Hematopoietic multipotent progenitor cell treated with erythropoietin and hydrocortisone succinate and interleukin-3 and kit ligand, for 6 days (in vitro differentiated cells): ENCODE data around the gene ZNF804A.
A peak's percentile ranks its signal among the peaks of the same experiment; 100 is the strongest.
"Not testable (repeated sequence)": the region's sequence is repeated elsewhere in the genome, so short reads cannot be mapped to it uniquely, and the experiment has no call there.

ENCODE experiments used
- DNase-seq: peaks from one replicate; pipeline ENCODE4 v3.0.0-alpha.2; 2015

The ZNF804A gene

GRCh38 chr2:184834699-184835397, 236.5 kb downstream of the ZNF804A start:
- no peak for DNase-seq

DNA sequence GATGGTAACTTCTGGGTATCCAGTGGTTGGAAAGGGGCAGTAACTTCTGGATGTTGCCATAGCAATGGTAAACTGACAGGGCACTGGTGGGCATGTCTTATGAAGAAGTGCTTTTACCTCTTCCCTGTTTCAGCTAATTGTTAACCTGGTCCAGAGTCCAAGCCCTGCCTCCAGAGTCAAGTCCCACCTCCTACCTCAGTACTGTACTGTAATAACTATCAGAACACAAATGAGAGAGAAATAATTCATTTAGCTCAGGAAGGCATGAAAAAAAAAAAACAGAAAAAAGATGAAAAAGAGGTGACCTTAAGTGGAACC, 237.0 kb downstream of the ZNF804A start:
- no peak for DNase-seq

DNA sequence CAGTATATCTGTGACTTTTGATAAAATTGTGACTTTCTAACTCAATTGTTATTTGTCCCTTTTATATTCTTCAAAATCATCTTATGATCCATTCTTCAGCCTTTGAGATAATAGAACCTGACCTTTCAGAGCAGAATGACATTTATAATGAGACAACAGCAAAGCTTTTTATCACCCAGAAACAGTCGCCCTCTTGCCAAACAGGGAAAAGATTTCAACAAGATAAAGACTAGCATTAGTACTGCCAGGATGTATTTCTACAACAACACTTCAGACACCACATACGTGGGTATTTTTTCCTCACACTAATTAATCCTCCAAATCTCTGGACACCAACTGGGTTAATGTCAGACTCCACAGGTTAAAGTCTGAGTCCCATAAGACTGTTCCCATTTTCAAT, 249.0 kb downstream of the ZNF804A start:
- DNase-seq, result peak; percentile 73

GRCh38 chr2:184849516-184849915, 251.2 kb downstream of the ZNF804A start:
- no peak for DNase-seq

DNA sequence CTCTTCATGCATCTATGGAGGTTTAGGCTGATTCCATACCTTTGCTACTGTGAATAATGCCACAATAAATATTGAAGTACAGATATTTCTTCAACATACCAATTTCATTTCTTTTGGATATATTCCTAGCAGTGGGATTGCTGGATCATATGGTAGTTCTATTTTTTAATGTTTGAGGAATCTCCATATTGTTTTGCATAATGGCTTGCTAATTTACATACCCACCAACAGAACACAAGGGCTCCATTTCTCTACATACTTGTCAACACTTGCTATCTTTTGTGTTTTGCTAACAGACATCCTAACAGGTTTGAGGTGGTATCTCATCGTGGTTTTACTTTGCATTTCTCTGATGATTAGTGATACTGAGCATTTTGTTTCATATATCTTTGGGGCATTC, 253.2 kb downstream of the ZNF804A start:
- DNase-seq, result no peak

DNA sequence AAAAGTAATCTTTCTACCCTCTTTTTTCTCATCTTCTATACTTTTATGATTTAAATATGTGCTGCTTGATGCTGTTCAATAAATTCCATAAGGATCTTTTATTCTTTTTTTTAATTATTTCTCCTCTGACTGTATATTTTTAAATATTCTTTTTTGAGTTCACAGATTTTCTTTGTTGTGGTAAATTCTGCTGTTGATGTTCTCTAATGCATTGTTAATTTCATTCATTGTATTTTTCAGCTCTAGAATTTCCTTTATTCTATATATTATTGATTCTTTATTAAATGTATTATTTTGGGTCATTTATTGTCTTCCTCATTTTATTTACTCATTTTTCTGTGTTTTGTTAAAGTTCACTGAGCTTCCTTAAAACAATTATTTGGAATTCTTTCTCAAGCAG, 260.9 kb downstream of the ZNF804A start:
- no peak for DNase-seq

DNA sequence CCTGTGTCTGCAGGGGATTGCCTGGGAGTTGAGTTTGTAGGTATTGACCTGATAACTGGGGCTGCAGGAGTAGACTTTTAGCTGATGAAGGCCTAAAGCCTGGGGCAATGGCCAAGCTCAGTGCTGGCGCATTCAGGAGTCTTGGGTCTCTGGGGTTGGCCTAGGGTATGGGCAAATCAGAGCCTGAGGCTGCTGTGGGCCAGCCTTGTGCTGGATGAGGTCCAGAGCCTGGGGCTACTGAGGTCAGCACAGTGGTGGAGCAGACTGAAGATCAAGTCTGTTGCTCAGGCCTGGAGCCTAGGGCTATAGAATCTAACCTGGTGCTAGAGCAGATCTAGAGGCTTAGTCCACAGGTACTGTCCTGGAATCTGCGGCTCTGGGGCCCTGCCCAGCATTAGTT, 262.4 kb downstream of the ZNF804A start:
- no peak for DNase-seq

- no peak for DNase-seq
Observed at GRCh38 chr2:184875212-184875611, 276.9 kb downstream of the ZNF804A start.

GRCh38 chr2:184875911-184876310, 277.6 kb downstream of the ZNF804A start:
- no peak for DNase-seq

DNA sequence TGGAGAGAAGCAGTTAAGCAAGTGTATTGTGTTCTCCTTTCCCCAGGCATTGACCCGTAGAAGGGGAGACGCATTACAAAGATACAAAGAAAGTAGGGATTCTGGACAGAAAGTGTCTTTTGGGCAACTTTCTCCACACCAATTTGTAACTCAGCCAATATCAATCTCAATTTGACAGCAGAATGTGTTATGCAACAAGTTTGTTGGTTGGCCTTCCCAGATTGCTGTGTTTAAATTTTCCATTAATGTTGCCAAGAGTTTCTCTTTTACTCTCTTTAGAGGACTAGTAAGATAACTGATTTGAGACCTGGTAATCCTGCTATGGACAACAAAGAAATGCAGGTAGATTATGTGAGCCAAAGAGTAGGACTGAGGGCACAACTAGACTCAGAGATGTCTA, 279.6 kb downstream of the ZNF804A start:
- no peak for DNase-seq

- DNase-seq, result no peak
Observed at GRCh38 chr2:184879671-184880070, 281.3 kb downstream of the ZNF804A start.

- not testable (repeated sequence) for DNase-seq
Observed at GRCh38 chr2:184886585-184886984, 288.3 kb downstream of the ZNF804A start.

DNA sequence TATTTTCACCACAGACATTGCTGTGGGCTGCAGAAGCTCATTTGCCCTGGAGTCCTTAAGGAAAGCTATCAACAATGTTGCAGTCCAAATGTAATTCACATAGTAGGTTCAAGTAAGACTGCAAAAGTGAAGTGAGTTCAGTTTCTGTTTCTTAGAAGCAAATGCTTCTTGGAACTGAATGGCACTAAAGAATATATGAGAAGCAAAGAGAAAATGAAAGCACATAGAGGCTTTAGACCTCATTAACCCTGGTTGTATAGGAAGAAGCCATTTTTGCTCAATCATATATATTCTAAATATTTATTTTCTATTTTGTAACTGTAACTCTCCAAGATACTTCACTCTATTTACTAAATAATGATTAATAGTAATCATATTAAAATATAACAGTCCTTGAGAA, 292.0 kb downstream of the ZNF804A start:
- DNase-seq, result peak; percentile 8

GRCh38 chr2:184904991-184905390, 306.7 kb downstream of the ZNF804A start:
- DNase-seq, result no peak

- DNase-seq, result no peak
Observed at GRCh38 chr2:184906160-184906559, 307.8 kb downstream of the ZNF804A start.

- DNase-seq, result peak; percentile 27
Observed at GRCh38 chr2:184906709-184907108, 308.4 kb downstream of the ZNF804A start.

- no peak for DNase-seq
Observed at GRCh38 chr2:184908966-184909365, 310.6 kb downstream of the ZNF804A start.

- DNase-seq, result no peak
Observed at GRCh38 chr2:184920451-184920965, 322.2 kb downstream of the ZNF804A start.

DNA sequence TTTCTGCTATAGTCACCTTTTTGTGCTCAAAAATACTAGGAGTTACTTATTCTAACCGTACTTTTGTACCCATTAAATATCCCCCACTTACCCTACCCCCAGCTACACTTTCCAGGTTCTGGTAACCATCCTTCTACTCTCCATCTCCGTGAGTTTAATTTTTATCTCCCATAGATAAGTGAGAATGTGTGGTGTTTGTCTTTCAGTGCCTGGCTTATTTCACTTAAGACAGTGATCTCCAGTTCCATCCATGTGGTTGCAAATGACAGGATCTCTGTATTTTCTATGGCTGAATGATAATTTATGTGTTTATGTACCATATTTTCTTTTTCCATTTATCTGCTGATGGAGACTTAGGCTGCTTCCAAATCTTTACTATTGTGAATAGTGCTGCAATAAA, 323.3 kb downstream of the ZNF804A start:
- no peak for DNase-seq

DNA sequence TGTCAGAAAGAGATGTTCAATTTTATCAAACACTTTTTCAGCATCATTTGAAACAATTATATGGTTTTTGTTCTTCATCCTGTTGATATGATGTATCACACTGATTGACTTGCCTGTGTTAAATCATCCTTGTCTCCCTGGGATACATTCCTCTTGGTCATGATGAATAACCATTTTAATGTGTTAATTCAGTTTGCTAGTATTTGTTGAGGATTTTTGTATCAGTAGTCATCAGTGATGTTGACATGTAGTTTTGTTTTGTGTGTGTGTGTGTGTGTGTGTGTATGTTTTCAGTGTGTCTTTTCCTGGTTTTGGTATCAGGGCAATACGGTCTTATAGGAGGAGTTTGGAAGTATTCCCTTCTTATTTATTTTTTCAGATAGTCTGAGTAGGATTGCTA, 325.4 kb downstream of the ZNF804A start:
- DNase-seq, result no peak

DNA sequence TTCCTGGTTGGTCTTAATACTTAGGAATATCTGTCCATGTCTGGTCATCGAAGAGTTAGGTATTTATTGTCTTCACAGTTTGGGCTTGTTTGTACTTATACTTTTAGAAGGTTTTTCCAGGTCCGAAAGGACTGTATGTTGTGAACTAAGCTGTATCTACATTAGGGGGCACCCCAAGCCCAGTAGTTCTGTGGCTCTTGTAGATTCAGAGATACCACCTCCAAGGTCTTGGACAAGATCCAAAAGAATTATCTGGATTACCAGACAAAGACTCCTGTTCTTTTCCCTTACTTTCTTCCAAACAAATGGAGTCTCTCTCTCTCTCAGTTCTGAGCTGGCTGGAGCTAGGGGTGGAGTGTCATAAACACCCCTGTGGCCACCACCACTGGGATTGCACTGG, 328.7 kb downstream of the ZNF804A start:
- peak; percentile 25 for DNase-seq

- no peak for DNase-seq
Observed at GRCh38 chr2:184936761-184937160, 338.4 kb downstream of the ZNF804A start.

GRCh38 chr2:184938221-184938985, 340.1 kb downstream of the ZNF804A start:
- DNase-seq, result no peak

DNA sequence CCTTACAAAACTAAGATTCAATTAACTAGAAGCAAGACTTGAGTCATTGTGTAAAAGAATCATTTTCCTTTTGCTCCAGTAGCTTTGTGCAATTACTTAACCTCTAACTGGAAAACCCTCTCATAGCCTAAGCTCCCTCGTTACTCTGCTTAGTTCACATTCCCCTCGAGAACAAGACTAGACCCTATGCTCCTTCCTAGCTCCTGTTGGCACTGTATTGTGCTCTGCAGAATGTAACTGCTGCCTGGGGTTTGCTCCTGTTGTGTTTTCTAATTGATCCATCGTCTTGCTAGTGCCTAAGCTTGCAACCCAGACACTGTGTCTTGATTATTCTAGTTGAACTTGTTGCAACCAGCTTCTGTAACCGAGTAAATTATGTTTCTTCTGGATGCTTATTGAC, 347.0 kb downstream of the ZNF804A start:
- DNase-seq, result no peak

DNA sequence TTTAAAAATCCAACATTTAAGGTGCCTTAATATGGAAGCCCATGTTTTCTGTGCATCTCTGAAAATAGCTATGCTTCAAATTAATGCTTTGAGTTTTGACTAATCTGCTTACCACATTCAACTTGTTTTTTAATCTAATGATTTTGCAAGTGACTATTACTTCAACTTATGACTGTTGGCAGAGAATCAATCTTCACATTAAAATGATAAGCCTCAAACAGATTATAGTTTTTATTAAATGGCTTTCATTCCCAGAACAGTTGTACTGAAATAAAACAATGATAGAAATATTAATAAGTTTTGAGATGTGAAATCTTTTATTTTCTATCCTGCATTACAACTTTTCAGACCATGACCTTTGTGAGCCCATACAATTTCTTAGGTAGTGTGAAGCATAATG, 347.5 kb downstream of the ZNF804A start:
- DNase-seq, result no peak
